PC-3 (cell line): ENCODE results near the gene MPV17L. TPM values are rescaled to one million over a fixed set of nuclear protein-coding genes. Genes with fewer than 3 reads are reported as not detected.
"Not testable (repeated sequence)": the region's sequence is repeated elsewhere in the genome, so short reads cannot be mapped to it uniquely, and the experiment has no call there.

Source experiments
- ATAC-seq: fragments of 200-7000 bp; cut with Tn5 transposase; 2 replicates; pipeline ENCODE4 v1.9.1; 2020; ENCODE audit warnings: mild to moderate bottlenecking, moderate library complexity
- BruUV-seq: library from RNA; stranded (reverse); fragments of 400-500 nt; replicated peaks from 2 replicates; lab custom pipeline; 2021; lab: Mats Ljungman, UMichigan
- CTCF ChIA-PET: fragments of 300-600 bp; sonication (Branson Sonifier 250); formaldehyde crosslinking; loops from one replicate; lab custom pipeline; 2022; ENCODE audit warnings: antibody characterized with exemption; lab: Charles Lee
- POLR2A ChIA-PET: fragments of 300-600 bp; sonication (Branson Sonifier 250); formaldehyde crosslinking; loops from one replicate; lab custom pipeline; 2022; ENCODE audit warnings: antibody characterized with exemption; ENCODE audit not compliant: unreplicated experiment; lab: Charles Lee
- DNase-seq: peaks from one replicate; pipeline ENCODE4 v3.0.0-alpha.2; 2015
- H2AFZ ChIP-seq: fragments of 300-600 bp; sonication (generic); 2 replicates; pipeline ENCODE4 v1.6.0; 2016; ENCODE audit warnings: antibody characterized with exemption, low read length
- H3F3A ChIP-seq: fragments of 300-600 bp; sonication (generic); one replicate; pipeline ENCODE4 v1.6.0; 2017; ENCODE audit warnings: antibody characterized with exemption, low read length, control low read depth, mild to moderate bottlenecking; ENCODE audit not compliant: unreplicated experiment
- H3K27ac ChIP-seq: fragments of 300-600 bp; sonication (generic); 2 replicates; pipeline ENCODE4 v1.5.1; 2016; ENCODE audit warnings: mild to moderate bottlenecking, low read length
- H3K27me3 ChIP-seq: fragments of 300-600 bp; sonication (generic); 2 replicates; pipeline ENCODE4 v1.6.1; 2016; ENCODE audit warnings: low read length, mixed read lengths
- H3K36me3 ChIP-seq: fragments of 300-600 bp; sonication (generic); 2 replicates; pipeline ENCODE4 v1.6.1; 2016; ENCODE audit warnings: low read depth, mixed run types, low read length, mixed read lengths
- H3K4me1 ChIP-seq: fragments of 300-600 bp; sonication (generic); 2 replicates; pipeline ENCODE4 v1.5.1; 2016; ENCODE audit warnings: low read length; ENCODE audit not compliant: insufficient read depth
- H3K4me2 ChIP-seq: fragments of 300-600 bp; sonication (generic); 2 replicates; pipeline ENCODE4 v1.6.0; 2016; ENCODE audit warnings: low read length
- H3K4me3 ChIP-seq: fragments of 300-600 bp; sonication (generic); 2 replicates; pipeline ENCODE4 v1.5.1; 2016; ENCODE audit warnings: mild to moderate bottlenecking, low read length, mixed read lengths
- H3K79me2 ChIP-seq: fragments of 300-600 bp; sonication (generic); 2 replicates; pipeline ENCODE4 v1.6.1; 2017; ENCODE audit warnings: low read length, mixed read lengths
- H3K9ac ChIP-seq: fragments of 300-600 bp; sonication (generic); 2 replicates; pipeline ENCODE4 v1.6.0; 2016; ENCODE audit warnings: mild to moderate bottlenecking, low read length
- H3K9me2 ChIP-seq: fragments of 300-600 bp; sonication (generic); replicated peaks from 2 replicates; pipeline ENCODE4 v1.6.1; 2016; ENCODE audit warnings: mixed run types, low read length, mixed read lengths
- H3K9me3 ChIP-seq: fragments of 300-600 bp; sonication (generic); 2 replicates; pipeline ENCODE4 v1.6.1; 2016; ENCODE audit warnings: low read length, mixed read lengths
- H4K20me1 ChIP-seq: fragments of 300-600 bp; sonication (generic); 2 replicates; pipeline ENCODE4 v1.6.1; 2016; ENCODE audit warnings: low read length, mixed read lengths
- CTCF ChIP-seq: fragments of 300-600 bp; sonication (generic); conservative IDR thresholded peaks from 2 replicates; pipeline ENCODE4 v1.5.1; 2017; ENCODE audit warnings: antibody characterized with exemption, low read depth, mild to moderate bottlenecking, low read length
- EZH2 ChIP-seq: fragments of 300-600 bp; sonication (generic); IDR thresholded peaks from one replicate; pipeline ENCODE4 v1.6.1; 2017; ENCODE audit warnings: antibody characterized with exemption, mild to moderate bottlenecking, low read length; ENCODE audit not compliant: unreplicated experiment
- EZH2phosphoT487 ChIP-seq: fragments of 300-600 bp; sonication (generic); IDR thresholded peaks from 2 replicates; pipeline ENCODE4 v1.6.1; 2018; ENCODE audit warnings: mild to moderate bottlenecking, antibody characterized with exemption, low read length, borderline replicate concordance
- intact Hi-C: fragments of 100-400 bp; cut with micrococcal nuclease; formaldehyde crosslinking; loops from 2 replicates; pipeline ENCODE4 v1.9.0; 2023
- total RNA-seq: library from RNA; depleted of rRNA; stranded (reverse); fragments of >200 nt; gene quantifications from 2 replicates; pipeline ENCODE4 v1.2.3, GENCODE V29; 2014

The MPV17L gene
- total RNA-seq, 1 experiment from 2014 or later: 6.0 TPM

- CTCF ChIA-PET: no interaction called here
- POLR2A ChIA-PET: no interaction called here
- ATAC-seq (no peak), DNase-seq (no peak)
- TF ChIP-seq EZH2 (no peak), EZH2phosphoT487 (no peak), CTCF (no peak)
- intact Hi-C loops: no loop called here
- Histone ChIP-seq H2AFZ (no peak overlapping the region), H3K9me3 (no peaks in the 10 kb centered on the region), H4K20me1 (no peaks in the 10 kb centered on the region), H3K36me3 (no peaks in the 10 kb centered on the region), H3F3A (no peaks in the 10 kb centered on the region), H3K9ac (no peak overlapping the region), H3K79me2 (no peaks in the 10 kb centered on the region), H3K27ac (no peak overlapping the region), H3K4me1 (no peaks in the 10 kb centered on the region), H3K9me2 (no peaks in the 10 kb centered on the region), H3K4me2 (no peak overlapping the region), H3K27me3 (no peaks in the 10 kb centered on the region), H3K4me3 (no peak overlapping the region)
- no TSS peak for BruUV-seq
Observed at GRCh38 chr16:15396948-15397594, 1.5 kb downstream of the MPV17L start.

GRCh38 chr16:15398618-15399316, 3.2 kb downstream of the MPV17L start:
- no peaks in the 10 kb centered on the region for H3K79me2 ChIP-seq
- no peak overlapping the region for H3K9ac ChIP-seq
- no peaks in the 10 kb centered on the region for H3F3A ChIP-seq
- no peaks in the 10 kb centered on the region for H4K20me1 ChIP-seq
- no peaks in the 10 kb centered on the region for H3K36me3 ChIP-seq
- DNase-seq (no peak), ATAC-seq (no peak)
- no peak overlapping the region for H3K4me3 ChIP-seq
- H3K27me3 ChIP-seq: no peaks in the 10 kb centered on the region
- H3K4me1 ChIP-seq: no peaks in the 10 kb centered on the region
- H3K4me2 ChIP-seq: no peak overlapping the region
- ChIA-PET CTCF (no interaction called here), POLR2A (no interaction called here)
- no peaks in the 10 kb centered on the region for H3K9me2 ChIP-seq
- BruUV-seq: no TSS peak
- no peak overlapping the region for H2AFZ ChIP-seq
- intact Hi-C loops: no loop called here
- H3K9me3 ChIP-seq: no peaks in the 10 kb centered on the region
- TF ChIP-seq EZH2: no peak
- TF ChIP-seq EZH2phosphoT487: no peak
- TF ChIP-seq CTCF: no peak
- no peak overlapping the region for H3K27ac ChIP-seq

GRCh38 chr16:15399317-15399716, 3.8 kb downstream of the MPV17L start:
- Histone ChIP-seq H3K36me3 (no peaks in the 10 kb centered on the region), H4K20me1 (no peaks in the 10 kb centered on the region), H3K27me3 (no peaks in the 10 kb centered on the region), H3F3A (no peaks in the 10 kb centered on the region), H3K9me2 (no peaks in the 10 kb centered on the region), H2AFZ (no peak overlapping the region), H3K4me1 (no peaks in the 10 kb centered on the region), H3K9me3 (no peaks in the 10 kb centered on the region), H3K9ac (no peak overlapping the region), H3K79me2 (no peaks in the 10 kb centered on the region), H3K4me3 (no peak overlapping the region), H3K4me2 (no peak overlapping the region), H3K27ac (no peak overlapping the region)
- TF ChIP-seq CTCF (no peak), EZH2phosphoT487 (no peak), EZH2 (no peak)
- DNase-seq: no peak
- ChIA-PET CTCF (no interaction called here), POLR2A (no interaction called here)
- intact Hi-C loops: no loop called here
- BruUV-seq: no TSS peak
- no peak for ATAC-seq

GRCh38 chr16:15400314-15400713, 4.8 kb downstream of the MPV17L start:
- H3K4me3 ChIP-seq, H3K4me2 ChIP-seq, H3K9ac ChIP-seq, intact Hi-C loops, H3K36me3 ChIP-seq, ATAC-seq, CTCF ChIA-PET, BruUV-seq, H3F3A ChIP-seq, H3K9me2 ChIP-seq, H3K9me3 ChIP-seq, H3K27me3 ChIP-seq, H2AFZ ChIP-seq, H3K27ac ChIP-seq, H4K20me1 ChIP-seq, DNase-seq, H3K4me1 ChIP-seq, H3K79me2 ChIP-seq, POLR2A ChIA-PET: not testable (repeated sequence)
